GM12878 (cell line): ENCODE data around the gene GOSR1. TPM values are rescaled to one million over a fixed set of nuclear protein-coding genes. Genes with fewer than 3 reads are reported as not detected.
"Not testable (repeated sequence)": the region's sequence is repeated elsewhere in the genome, so short reads cannot be mapped to it uniquely, and the experiment has no call there.

Experiments
- ATAC-seq: fragments of 200-7000 bp; cut with Tn5 transposase; 3 replicates; pipeline ENCODE4 v1.9.1; 2020; ENCODE audit warnings: mild to moderate bottlenecking, moderate library complexity
- BruUV-seq: library from RNA; stranded (reverse); fragments of 400-500 nt; replicated peaks from 2 replicates; lab custom pipeline; 2021; lab: Mats Ljungman, UMichigan
- CTCF ChIA-PET: fragments of 300-600 bp; sonication (Branson Sonifier 250); formaldehyde crosslinking; extraction: SDS; loops from one replicate; lab custom pipeline; 2021; ENCODE audit warnings: inconsistent platforms; lab: Yijun Ruan, JAX
- POLR2A ChIA-PET: fragments of 350-600 bp; formaldehyde crosslinking; extraction: SDS; loops from one replicate; lab custom pipeline; 2021; ENCODE audit warnings: inconsistent platforms; lab: Charles Lee
- RAD21 ChIA-PET: fragments of 300-600 bp; sonication (Branson Sonifier 250); formaldehyde crosslinking; loops from one replicate; lab custom pipeline; 2023; ENCODE audit warnings: antibody characterized with exemption; ENCODE audit not compliant: unreplicated experiment; lab: Charles Lee
- SMC1A ChIA-PET: fragments of 300-600 bp; sonication (Branson Sonifier 250); formaldehyde crosslinking; loops from one replicate; lab custom pipeline; 2023; ENCODE audit not compliant: unreplicated experiment, uncharacterized antibody; lab: Charles Lee
- DNase-seq: peaks from one replicate; pipeline ENCODE4 v3.0.0-alpha.2; 2011; ENCODE audit warnings: low read depth, low spot score
- FAIRE-seq: peaks from 3 replicates; lab custom pipeline; 2011; peaks lifted over from hg19 to GRCh38; lab: Jason Lieb, UNC
- H2AFZ ChIP-seq: 2 replicates; pipeline ENCODE4 v1.6.0; 2011; ENCODE audit warnings: low read depth, low read length, control low read depth; ENCODE audit not compliant: control insufficient read depth
- H3K27ac ChIP-seq: 2 replicates; pipeline ENCODE4 v1.5.1; 2011; ENCODE audit warnings: control low read depth; ENCODE audit not compliant: control insufficient read depth, insufficient read depth
- H3K27me3 ChIP-seq, 2 experiments: replicated peaks in 1 of 2; 2 replicates each; pipeline versions ENCODE4 v1.6.0 to v1.6.1; 2011; ENCODE audit warnings: low read length in 1 of 2; ENCODE audit not compliant: control insufficient read depth in 2 of 2, insufficient read depth in 2 of 2
- H3K36me3 ChIP-seq, 2 experiments: 2 replicates each; pipeline ENCODE4 v1.5.1; 2011; ENCODE audit warnings: low read length in 1 of 2; ENCODE audit not compliant: control insufficient read depth in 2 of 2, insufficient read depth in 2 of 2
- H3K4me1 ChIP-seq: 2 replicates; pipeline ENCODE4 v1.6.1; 2011; ENCODE audit warnings: mild to moderate bottlenecking, low read length, moderate library complexity, mixed read lengths; ENCODE audit not compliant: control insufficient read depth, insufficient read depth
- H3K4me2 ChIP-seq: 2 replicates; pipeline ENCODE4 v1.6.0; 2011; ENCODE audit warnings: control low read depth; ENCODE audit not compliant: control insufficient read depth, insufficient read depth
- H3K4me3 ChIP-seq: fragments of 200-600 bp; sonication (generic); 2 replicates; pipeline ENCODE4 v1.5.1; 2016
- H3K79me2 ChIP-seq: 2 replicates; pipeline ENCODE4 v1.6.0; 2011; ENCODE audit warnings: low read length; ENCODE audit not compliant: control insufficient read depth, insufficient read depth
- H3K9ac ChIP-seq: 2 replicates; pipeline ENCODE4 v1.8.0; 2011; ENCODE audit warnings: low read length, control low read depth, mixed read lengths; ENCODE audit not compliant: control insufficient read depth, insufficient read depth
- H3K9me3 ChIP-seq: replicated peaks from 3 replicates; pipeline ENCODE4 v1.5.1; 2011; ENCODE audit warnings: mild to moderate bottlenecking, low read length; ENCODE audit not compliant: control insufficient read depth, insufficient read depth
- H4K20me1 ChIP-seq: 2 replicates; pipeline ENCODE4 v1.6.0; 2011; ENCODE audit not compliant: control insufficient read depth, insufficient read depth
- NFXL1 ChIP-seq: fragments of 450-650 bp; IDR thresholded peaks from 2 replicates; pipeline ENCODE4 v1.6.1; 2017; ENCODE audit warnings: antibody characterized with exemption, mild to moderate bottlenecking, borderline replicate concordance
- WGBS: methylation state at CpG from one replicate; pipeline ENCODE4 v1.1.6; 2016; ENCODE audit warnings: low lambda C conversion rate; ENCODE audit not compliant: insufficient replicate concordance, insufficient coverage; ENCODE audit errors: missing lambda C conversion rate; 5-methylcytosine and 5-hydroxymethylcytosine counted together
- in situ Hi-C: fragments of 300-500 bp; cut with MboI; formaldehyde crosslinking; loops from 9 replicates; pipeline ENCODE4 v1.14.3; 2018; ENCODE audit warnings: mixed read lengths
- intact Hi-C: fragments of 100-400 bp; cut with micrococcal nuclease; formaldehyde crosslinking; loops from one replicate; pipeline ENCODE4 v1.14.2; 2022; ENCODE audit not compliant: unreplicated experiment
- polyA plus RNA-seq, 11 experiments: library from polyadenylated mRNA; depleted of rRNA in 4 of 11; unstranded in 6 of 11; stranded (reverse) in 5 of 11; fragments of >200 nt; fragmentation: Nextera tagmentation in 4 of 11; fragmentation: Illumina TruSeq in 1 of 11; extraction: Ambion mirVana in 4 of 11; extraction: Trizol in 1 of 11; gene quantifications; 1 replicate in 1 of 11; 2 replicates in 10 of 11; pipeline versions ENCODE4 v1.2.1 to v1.2.3, GENCODE V29; 2011 to 2016; ENCODE audit warnings: inconsistent platforms in 2 of 11, missing spikeins in 2 of 11, low read depth in 1 of 11
- total RNA-seq, 4 experiments: library from RNA; depleted of rRNA in 3 of 4; stranded (reverse); fragments of >200 nt in 3 of 4; fragmentation: Illumina TruSeq in 1 of 4; extraction: Trizol in 1 of 4; gene quantifications; 2 replicates each; pipeline versions ENCODE4 v1.2.1 to v1.2.3, GENCODE V29; 2013 to 2021
- TF ChIP-seq, protein P1 (sequence below): fragments of 150-350 bp; IDR thresholded peaks from 2 replicates; pipeline ENCODE4 v1.6.1; 2014; ENCODE audit warnings: mild to moderate bottlenecking, low read depth, low read length

Gene GOSR1
- total and polyA plus RNA-seq, 10 of the 15 experiments (the other 5 are each of a cell fraction or from before 2014, with no cell fraction given) = 21.4 to 99.3 (median 42.9) TPM

DNA sequence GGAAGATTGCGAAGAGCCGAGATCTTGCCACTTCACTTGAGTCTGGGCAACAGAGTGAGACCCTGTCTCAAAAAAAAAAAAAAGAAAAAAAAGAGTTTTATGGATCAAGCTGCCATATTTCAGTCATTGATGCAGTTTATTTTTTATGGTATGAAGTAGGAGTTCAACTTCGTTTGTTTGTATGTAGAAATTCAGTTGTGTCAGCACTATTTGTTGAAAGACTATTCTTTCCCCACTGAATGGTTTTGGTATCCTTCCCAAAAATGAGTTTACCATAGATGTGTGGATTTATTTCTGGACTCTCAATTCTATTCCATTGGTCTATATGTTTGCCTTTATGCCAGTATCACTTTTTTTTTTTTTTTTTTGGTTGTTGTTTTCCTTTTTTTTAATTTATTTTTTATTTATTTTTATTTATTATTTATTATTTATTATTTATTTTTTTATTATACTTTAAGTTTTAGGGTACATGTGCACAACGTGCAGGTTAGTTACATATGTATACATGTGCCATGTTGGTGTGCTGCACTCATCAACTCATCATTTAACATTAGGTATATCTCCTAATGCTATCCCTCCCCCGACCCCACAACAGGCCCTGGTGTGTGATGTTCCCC is 18.3 kb upstream of the GOSR1 start:
- H3K36me3 ChIP-seq, BruUV-seq, H3K4me3 ChIP-seq, H4K20me1 ChIP-seq, H3K4me1 ChIP-seq, CTCF ChIA-PET, H2AFZ ChIP-seq, intact Hi-C loops, DNase-seq, H3K79me2 ChIP-seq, H3K27ac ChIP-seq, ATAC-seq, H3K9ac ChIP-seq, H3K9me3 ChIP-seq, H3K4me2 ChIP-seq, POLR2A ChIA-PET, H3K27me3 ChIP-seq, FAIRE-seq, in situ Hi-C loops, RAD21 ChIA-PET: not testable (repeated sequence)
- 75% methylated on average over 5 of the region's 5 CpGs for WGBS
- SMC1A ChIA-PET = interaction anchor here (0.6 kb wide), 1 partner anchor 366 kb away, joined by 3 read pairs; no protein-coding TSS in a partner anchor

DNA sequence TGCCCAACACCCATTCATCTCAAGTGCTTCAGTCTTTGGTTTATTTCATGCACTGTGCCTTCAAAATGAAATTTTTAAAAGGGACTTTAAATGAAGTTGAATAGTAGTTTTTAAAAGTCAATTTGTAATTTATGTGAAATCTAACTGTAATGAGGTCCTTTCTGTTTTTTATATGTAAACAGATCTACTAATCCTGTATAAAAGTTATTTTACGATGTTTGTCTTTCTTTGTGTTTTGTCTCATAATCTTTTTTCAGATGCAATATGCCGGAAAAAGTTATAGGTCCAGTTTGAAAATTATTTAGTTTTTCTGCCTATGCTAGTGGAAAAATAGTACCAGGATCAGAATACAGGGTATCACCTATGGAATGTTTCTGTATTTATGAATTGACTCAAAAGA is 8.7 kb upstream of the GOSR1 start:
- Histone ChIP-seq H3K27ac (no peak overlapping the region), H3K36me3 (no peaks in the 10 kb centered on the region; a peak in 1 of 4 replicates)
- no TSS peak for BruUV-seq
- TF ChIP-seq, protein P1, sequence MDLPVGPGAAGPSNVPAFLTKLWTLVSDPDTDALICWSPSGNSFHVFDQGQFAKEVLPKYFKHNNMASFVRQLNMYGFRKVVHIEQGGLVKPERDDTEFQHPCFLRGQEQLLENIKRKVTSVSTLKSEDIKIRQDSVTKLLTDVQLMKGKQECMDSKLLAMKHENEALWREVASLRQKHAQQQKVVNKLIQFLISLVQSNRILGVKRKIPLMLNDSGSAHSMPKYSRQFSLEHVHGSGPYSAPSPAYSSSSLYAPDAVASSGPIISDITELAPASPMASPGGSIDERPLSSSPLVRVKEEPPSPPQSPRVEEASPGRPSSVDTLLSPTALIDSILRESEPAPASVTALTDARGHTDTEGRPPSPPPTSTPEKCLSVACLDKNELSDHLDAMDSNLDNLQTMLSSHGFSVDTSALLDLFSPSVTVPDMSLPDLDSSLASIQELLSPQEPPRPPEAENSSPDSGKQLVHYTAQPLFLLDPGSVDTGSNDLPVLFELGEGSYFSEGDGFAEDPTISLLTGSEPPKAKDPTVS = no peak
- no peak for TF ChIP-seq NFXL1
- TF ChIP-seq, all 136 proteins: peak for 0
- Histone ChIP-seq H3K4me2 (no peak overlapping the region), H3K9ac (no peak overlapping the region), H2AFZ (no peak overlapping the region), H3K4me1 (no peaks in the 10 kb centered on the region), H4K20me1 (no peaks in the 10 kb centered on the region), H3K4me3 (no peak overlapping the region), H3K9me3 (no peaks in the 10 kb centered on the region), H3K27me3 (no peaks in the 10 kb centered on the region), H3K79me2 (no peaks in the 10 kb centered on the region)
- POLR2A ChIA-PET = no interaction called here
- no peak for ATAC-seq
- CTCF ChIA-PET = interaction anchor here (0.9 to 4.8 kb wide), 2 partner anchors 9 to 131 kb away, joined by 6 to 42 read pairs; partner anchors contain the start of gene GOSR1
- RAD21 ChIA-PET = no interaction called here
- no peak for DNase-seq
- 98% methylated on average over 2 of the region's 2 CpGs for WGBS
- SMC1A ChIA-PET = interaction anchor here (1.4 kb wide), 1 partner anchor 8 kb away, joined by 3 read pairs; the partner anchor contains the start of gene GOSR1
- intact Hi-C loops = no loop called here
- FAIRE-seq = no peak
- in situ Hi-C loops = no loop called here
